OCI-LY7 (cell line): ENCODE data around the gene LCP2. TPM values are rescaled to one million over a fixed set of nuclear protein-coding genes. Genes with fewer than 3 reads are reported as not detected.

Experiments
- BruUV-seq: library from RNA; stranded (reverse); fragments of 400-500 nt; replicated peaks from 2 replicates; lab custom pipeline; 2021; lab: Mats Ljungman, UMichigan
- CTCF ChIA-PET: fragments of 300-600 bp; sonication (Branson Sonifier 250); formaldehyde crosslinking; loops from one replicate; lab custom pipeline; 2022; ENCODE audit warnings: antibody characterized with exemption; ENCODE audit not compliant: unreplicated experiment; lab: Charles Lee
- POLR2A ChIA-PET: fragments of 300-600 bp; sonication (Branson Sonifier 250); formaldehyde crosslinking; loops from one replicate; lab custom pipeline; 2022; ENCODE audit warnings: antibody characterized with exemption; lab: Charles Lee
- DNase-seq: peaks from one replicate; pipeline ENCODE4 v3.0.0-alpha.2; 2015; ENCODE audit warnings: low spot score
- H2AFZ ChIP-seq: fragments of 200-600 bp; sonication (generic), shearing (Covaris generic); 2 replicates; pipeline ENCODE4 v1.6.1; 2014; ENCODE audit warnings: mild to moderate bottlenecking, antibody characterized with exemption, low read length, moderate library complexity
- H3K27ac ChIP-seq: fragments of 200-600 bp; sonication (generic); 2 replicates; pipeline ENCODE4 v1.5.1; 2014; ENCODE audit warnings: mixed run types, low read depth, mild to moderate bottlenecking, moderate library complexity, low read length, inconsistent platforms; ENCODE audit not compliant: poor library complexity, severe bottlenecking
- H3K36me3 ChIP-seq: fragments of 200-600 bp; sonication (generic); 2 replicates; pipeline ENCODE4 v1.6.1; 2014; ENCODE audit warnings: mild to moderate bottlenecking, antibody characterized with exemption, low read length, moderate library complexity, mixed read lengths; ENCODE audit not compliant: insufficient read depth
- H3K4me1 ChIP-seq: fragments of 200-600 bp; sonication (generic); 2 replicates; pipeline ENCODE4 v1.5.1; 2014; ENCODE audit warnings: mild to moderate bottlenecking, low read length; ENCODE audit not compliant: insufficient read depth, poor library complexity, severe bottlenecking
- H3K4me2 ChIP-seq: fragments of 200-600 bp; sonication (generic); 2 replicates; pipeline ENCODE4 v1.6.1; 2014; ENCODE audit warnings: mild to moderate bottlenecking, low read length
- H3K4me3 ChIP-seq: fragments of 200-600 bp; sonication (generic); 2 replicates; pipeline ENCODE4 v1.5.1; 2014; ENCODE audit warnings: mild to moderate bottlenecking, low read depth, low read length; ENCODE audit not compliant: poor library complexity, severe bottlenecking
- H3K79me2 ChIP-seq: fragments of 200-600 bp; sonication (generic); 2 replicates; pipeline ENCODE4 v1.6.1; 2016; ENCODE audit warnings: low read depth, mild to moderate bottlenecking, low read length, moderate library complexity, mixed read lengths; ENCODE audit not compliant: insufficient read depth
- H3K9me2 ChIP-seq: fragments of 200-600 bp; sonication (generic); 2 replicates; pipeline ENCODE4 v1.6.1; 2016; ENCODE audit warnings: mild to moderate bottlenecking, low read length, mixed read lengths; ENCODE audit not compliant: insufficient read depth
- H3K9me3 ChIP-seq: fragments of 200-600 bp; sonication (generic); 2 replicates; pipeline ENCODE4 v1.6.1; 2014; ENCODE audit warnings: mild to moderate bottlenecking, mixed run types, low read length, mixed read lengths
- H4K20me1 ChIP-seq: fragments of 200-600 bp; sonication (generic); 2 replicates; pipeline ENCODE4 v1.6.1; 2014; ENCODE audit warnings: mild to moderate bottlenecking, antibody characterized with exemption, low read length, moderate library complexity, mixed read lengths; ENCODE audit not compliant: insufficient read depth
- EZH2phosphoT487 ChIP-seq: fragments of 200-600 bp; sonication (generic); IDR thresholded peaks from 2 replicates; pipeline ENCODE4 v1.6.1; 2018; ENCODE audit warnings: low read depth, borderline replicate concordance, mild to moderate bottlenecking, mixed run types, antibody characterized with exemption, low read length, moderate library complexity, mixed read lengths
- intact Hi-C: fragments of 100-400 bp; cut with micrococcal nuclease; formaldehyde crosslinking; loops from one replicate; pipeline ENCODE4 v1.10.0; 2022; ENCODE audit not compliant: unreplicated experiment
- total RNA-seq, 2 experiments: library from RNA; depleted of rRNA in 1 of 2; stranded (reverse); fragments of >200 nt in 1 of 2; shearing (Covaris generic) in 1 of 2; gene quantifications; 2 replicates each; pipeline ENCODE4 v1.2.3, GENCODE V29; 2014 to 2022
- TF ChIP-seq, protein P1 (sequence below): fragments of 200-600 bp; sonication (generic); conservative IDR thresholded peaks from 2 replicates; pipeline ENCODE4 v1.5.1; 2014; ENCODE audit warnings: mild to moderate bottlenecking, antibody characterized with exemption, low read length, moderate library complexity, mixed read lengths

LCP2 gene
- total RNA-seq, 2 experiments from 2014 or later = 2.6 TPM; not detected in 1

GRCh38 chr5:170345971-170346370, 48.4 kb upstream of the LCP2 start:
- no peak overlapping the region for H3K4me2 ChIP-seq
- TF ChIP-seq, protein P1, sequence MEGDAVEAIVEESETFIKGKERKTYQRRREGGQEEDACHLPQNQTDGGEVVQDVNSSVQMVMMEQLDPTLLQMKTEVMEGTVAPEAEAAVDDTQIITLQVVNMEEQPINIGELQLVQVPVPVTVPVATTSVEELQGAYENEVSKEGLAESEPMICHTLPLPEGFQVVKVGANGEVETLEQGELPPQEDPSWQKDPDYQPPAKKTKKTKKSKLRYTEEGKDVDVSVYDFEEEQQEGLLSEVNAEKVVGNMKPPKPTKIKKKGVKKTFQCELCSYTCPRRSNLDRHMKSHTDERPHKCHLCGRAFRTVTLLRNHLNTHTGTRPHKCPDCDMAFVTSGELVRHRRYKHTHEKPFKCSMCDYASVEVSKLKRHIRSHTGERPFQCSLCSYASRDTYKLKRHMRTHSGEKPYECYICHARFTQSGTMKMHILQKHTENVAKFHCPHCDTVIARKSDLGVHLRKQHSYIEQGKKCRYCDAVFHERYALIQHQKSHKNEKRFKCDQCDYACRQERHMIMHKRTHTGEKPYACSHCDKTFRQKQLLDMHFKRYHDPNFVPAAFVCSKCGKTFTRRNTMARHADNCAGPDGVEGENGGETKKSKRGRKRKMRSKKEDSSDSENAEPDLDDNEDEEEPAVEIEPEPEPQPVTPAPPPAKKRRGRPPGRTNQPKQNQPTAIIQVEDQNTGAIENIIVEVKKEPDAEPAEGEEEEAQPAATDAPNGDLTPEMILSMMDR = no peak
- TF ChIP-seq EZH2phosphoT487 = no peak
- H3K79me2 ChIP-seq = no peaks in the 10 kb centered on the region
- no peak overlapping the region for H3K4me3 ChIP-seq
- no peaks in the 10 kb centered on the region for H3K4me1 ChIP-seq
- H3K9me3 ChIP-seq = peaks cover 8% of the 10 kb centered on the region
- H2AFZ ChIP-seq = no peak overlapping the region
- ChIA-PET CTCF (no interaction called here), POLR2A (no interaction called here)
- H3K9me2 ChIP-seq = no peaks in the 10 kb centered on the region
- DNase-seq = no peak
- no peaks in the 10 kb centered on the region for H3K36me3 ChIP-seq
- no TSS peak for BruUV-seq
- H4K20me1 ChIP-seq = no peaks in the 10 kb centered on the region
- intact Hi-C loops = no loop called here
- H3K27ac ChIP-seq = no peak overlapping the region

- no TSS peak for BruUV-seq
- no peak for DNase-seq
- intact Hi-C loops = no loop called here
- H4K20me1 ChIP-seq = no peaks in the 10 kb centered on the region
- TF ChIP-seq EZH2phosphoT487 = no peak
- TF ChIP-seq, protein P1 = no peak
- H3K4me3 ChIP-seq = no peak overlapping the region
- H3K4me1 ChIP-seq = no peaks in the 10 kb centered on the region
- ChIA-PET POLR2A (no interaction called here), CTCF (no interaction called here)
- no peak overlapping the region for H2AFZ ChIP-seq
- H3K36me3 ChIP-seq = no peaks in the 10 kb centered on the region
- H3K79me2 ChIP-seq = no peaks in the 10 kb centered on the region
- H3K27ac ChIP-seq = no peak overlapping the region
- no peak overlapping the region for H3K4me2 ChIP-seq
- H3K9me3 ChIP-seq = peaks cover 10% of the 10 kb centered on the region
- H3K9me2 ChIP-seq = no peaks in the 10 kb centered on the region
These were observed 45.6 kb upstream of the LCP2 start for GRCh38 chr5:170343177-170343576.

- DNase-seq = no peak
- Histone ChIP-seq H3K36me3 (no peaks in the 10 kb centered on the region), H2AFZ (no peak overlapping the region), H3K9me2 (no peaks in the 10 kb centered on the region), H3K9me3 (peaks cover 10% of the 10 kb centered on the region), H3K4me1 (no peaks in the 10 kb centered on the region), H3K27ac (no peak overlapping the region), H4K20me1 (no peaks in the 10 kb centered on the region), H3K79me2 (no peaks in the 10 kb centered on the region), H3K4me3 (no peak overlapping the region), H3K4me2 (no peak overlapping the region)
- ChIA-PET CTCF (no interaction called here), POLR2A (no interaction called here)
- no TSS peak for BruUV-seq
- TF ChIP-seq, protein P1 = no peak
- TF ChIP-seq EZH2phosphoT487 = no peak
- intact Hi-C loops = no loop called here
These were observed 44.7 kb upstream of the LCP2 start for GRCh38 chr5:170342153-170342725.
